SK-N-SH (cell line): Measurements from ENCODE around the gene TCF23.

ENCODE experiments used
- CHD2 ChIP-seq: fragments of 150-350 bp; IDR thresholded peaks from 2 replicates; pipeline ENCODE4 v1.6.1; 2018; ENCODE audit warnings: low read length; ENCODE audit not compliant: partially characterized antibody
- FOXM1 ChIP-seq: IDR thresholded peaks from 2 replicates; pipeline ENCODE4 v1.4.0; 2012; ENCODE audit warnings: low read depth, mild to moderate bottlenecking
- GABPA ChIP-seq: IDR thresholded peaks from 2 replicates; pipeline ENCODE4 v1.4.0; 2012; ENCODE audit warnings: low read depth, mild to moderate bottlenecking
- JUND ChIP-seq: IDR thresholded peaks from 2 replicates; pipeline ENCODE4 v1.4.0; 2012
- POLR2AphosphoS5 ChIP-seq: IDR thresholded peaks from 2 replicates; pipeline ENCODE4 v1.6.1; 2012; ENCODE audit warnings: low read depth, low read length
- RAD21 ChIP-seq: IDR thresholded peaks from 2 replicates; pipeline ENCODE4 v1.6.1; 2012; ENCODE audit warnings: mild to moderate bottlenecking, low read length
- SMC3 ChIP-seq: IDR thresholded peaks from 2 replicates; pipeline ENCODE4 v1.6.1; 2012; ENCODE audit warnings: low read depth, low read length, improper control_type of control experiment
- TAF1 ChIP-seq: IDR thresholded peaks from 2 replicates; pipeline ENCODE4 v1.6.1; 2012; ENCODE audit warnings: low read depth, mild to moderate bottlenecking, low read length, moderate library complexity, borderline replicate concordance
- TEAD4 ChIP-seq: IDR thresholded peaks from 2 replicates; pipeline ENCODE4 v1.4.0; 2012; ENCODE audit warnings: mild to moderate bottlenecking, borderline replicate concordance; ENCODE audit not compliant: insufficient read depth
- YY1 ChIP-seq: IDR thresholded peaks from 2 replicates; pipeline ENCODE4 v1.4.0; 2012; ENCODE audit warnings: low read depth, mild to moderate bottlenecking
- TF ChIP-seq, protein P1 (sequence below): fragments of 200-600 bp; sonication (generic); IDR thresholded peaks from 2 replicates; pipeline ENCODE4 v1.6.1; 2017; ENCODE audit warnings: antibody characterized with exemption, mild to moderate bottlenecking, moderate library complexity
- TF ChIP-seq, protein P2 (sequence below): IDR thresholded peaks from 2 replicates; pipeline ENCODE4 v1.4.0; 2012; ENCODE audit warnings: low read depth, borderline replicate concordance
- TF ChIP-seq, protein P3 (sequence below): IDR thresholded peaks from 2 replicates; pipeline ENCODE4 v1.4.0; 2012; ENCODE audit warnings: low read depth
- TF ChIP-seq, protein P4 (sequence below): IDR thresholded peaks from 2 replicates; pipeline ENCODE4 v1.6.1; 2012; ENCODE audit warnings: mild to moderate bottlenecking, low read depth, low read length, moderate library complexity

DNA sequence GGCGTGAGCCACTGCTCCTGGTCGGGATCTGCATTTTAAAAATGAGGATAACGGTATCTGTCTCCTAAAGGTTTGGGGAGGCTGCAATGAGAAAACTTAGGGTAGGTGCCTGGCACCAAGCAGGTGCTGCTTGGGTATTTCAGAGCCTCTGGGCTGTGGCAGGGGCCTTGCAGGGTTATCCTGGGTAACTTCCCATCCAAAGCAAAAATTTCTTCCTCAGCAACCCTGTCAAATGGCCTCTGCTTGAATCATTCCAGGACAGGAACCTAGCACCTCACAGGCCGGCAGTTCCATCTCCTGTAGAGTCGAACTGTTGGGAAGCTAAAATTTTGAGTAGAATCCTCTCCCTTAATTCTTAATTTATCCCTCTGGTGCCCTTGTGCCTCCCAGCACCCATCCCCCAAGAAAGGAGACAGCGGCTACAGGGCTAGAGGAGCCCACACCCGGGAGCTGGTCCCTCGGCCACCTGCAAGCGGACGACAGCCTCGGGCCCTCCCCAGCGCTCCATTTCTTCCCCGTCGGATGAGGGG lies 30.7 kb upstream of the TCF23 start:
- TF ChIP-seq POLR2AphosphoS5 (no peak), SMC3 (no peak), JUND (no peak), FOXM1 (no peak), CHD2 (no peak), TEAD4 (no peak), YY1 (no peak), RAD21 (no peak), GABPA (no peak), TAF1 (no peak)
- TF ChIP-seq, protein P1, sequence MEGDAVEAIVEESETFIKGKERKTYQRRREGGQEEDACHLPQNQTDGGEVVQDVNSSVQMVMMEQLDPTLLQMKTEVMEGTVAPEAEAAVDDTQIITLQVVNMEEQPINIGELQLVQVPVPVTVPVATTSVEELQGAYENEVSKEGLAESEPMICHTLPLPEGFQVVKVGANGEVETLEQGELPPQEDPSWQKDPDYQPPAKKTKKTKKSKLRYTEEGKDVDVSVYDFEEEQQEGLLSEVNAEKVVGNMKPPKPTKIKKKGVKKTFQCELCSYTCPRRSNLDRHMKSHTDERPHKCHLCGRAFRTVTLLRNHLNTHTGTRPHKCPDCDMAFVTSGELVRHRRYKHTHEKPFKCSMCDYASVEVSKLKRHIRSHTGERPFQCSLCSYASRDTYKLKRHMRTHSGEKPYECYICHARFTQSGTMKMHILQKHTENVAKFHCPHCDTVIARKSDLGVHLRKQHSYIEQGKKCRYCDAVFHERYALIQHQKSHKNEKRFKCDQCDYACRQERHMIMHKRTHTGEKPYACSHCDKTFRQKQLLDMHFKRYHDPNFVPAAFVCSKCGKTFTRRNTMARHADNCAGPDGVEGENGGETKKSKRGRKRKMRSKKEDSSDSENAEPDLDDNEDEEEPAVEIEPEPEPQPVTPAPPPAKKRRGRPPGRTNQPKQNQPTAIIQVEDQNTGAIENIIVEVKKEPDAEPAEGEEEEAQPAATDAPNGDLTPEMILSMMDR, result no peak
- TF ChIP-seq, protein P2, sequence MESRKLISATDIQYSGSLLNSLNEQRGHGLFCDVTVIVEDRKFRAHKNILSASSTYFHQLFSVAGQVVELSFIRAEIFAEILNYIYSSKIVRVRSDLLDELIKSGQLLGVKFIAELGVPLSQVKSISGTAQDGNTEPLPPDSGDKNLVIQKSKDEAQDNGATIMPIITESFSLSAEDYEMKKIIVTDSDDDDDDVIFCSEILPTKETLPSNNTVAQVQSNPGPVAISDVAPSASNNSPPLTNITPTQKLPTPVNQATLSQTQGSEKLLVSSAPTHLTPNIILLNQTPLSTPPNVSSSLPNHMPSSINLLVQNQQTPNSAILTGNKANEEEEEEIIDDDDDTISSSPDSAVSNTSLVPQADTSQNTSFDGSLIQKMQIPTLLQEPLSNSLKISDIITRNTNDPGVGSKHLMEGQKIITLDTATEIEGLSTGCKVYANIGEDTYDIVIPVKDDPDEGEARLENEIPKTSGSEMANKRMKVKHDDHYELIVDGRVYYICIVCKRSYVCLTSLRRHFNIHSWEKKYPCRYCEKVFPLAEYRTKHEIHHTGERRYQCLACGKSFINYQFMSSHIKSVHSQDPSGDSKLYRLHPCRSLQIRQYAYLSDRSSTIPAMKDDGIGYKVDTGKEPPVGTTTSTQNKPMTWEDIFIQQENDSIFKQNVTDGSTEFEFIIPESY, result no peak
- TF ChIP-seq, protein P3, sequence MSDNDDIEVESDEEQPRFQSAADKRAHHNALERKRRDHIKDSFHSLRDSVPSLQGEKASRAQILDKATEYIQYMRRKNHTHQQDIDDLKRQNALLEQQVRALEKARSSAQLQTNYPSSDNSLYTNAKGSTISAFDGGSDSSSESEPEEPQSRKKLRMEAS, result no peak
- TF ChIP-seq, protein P4, sequence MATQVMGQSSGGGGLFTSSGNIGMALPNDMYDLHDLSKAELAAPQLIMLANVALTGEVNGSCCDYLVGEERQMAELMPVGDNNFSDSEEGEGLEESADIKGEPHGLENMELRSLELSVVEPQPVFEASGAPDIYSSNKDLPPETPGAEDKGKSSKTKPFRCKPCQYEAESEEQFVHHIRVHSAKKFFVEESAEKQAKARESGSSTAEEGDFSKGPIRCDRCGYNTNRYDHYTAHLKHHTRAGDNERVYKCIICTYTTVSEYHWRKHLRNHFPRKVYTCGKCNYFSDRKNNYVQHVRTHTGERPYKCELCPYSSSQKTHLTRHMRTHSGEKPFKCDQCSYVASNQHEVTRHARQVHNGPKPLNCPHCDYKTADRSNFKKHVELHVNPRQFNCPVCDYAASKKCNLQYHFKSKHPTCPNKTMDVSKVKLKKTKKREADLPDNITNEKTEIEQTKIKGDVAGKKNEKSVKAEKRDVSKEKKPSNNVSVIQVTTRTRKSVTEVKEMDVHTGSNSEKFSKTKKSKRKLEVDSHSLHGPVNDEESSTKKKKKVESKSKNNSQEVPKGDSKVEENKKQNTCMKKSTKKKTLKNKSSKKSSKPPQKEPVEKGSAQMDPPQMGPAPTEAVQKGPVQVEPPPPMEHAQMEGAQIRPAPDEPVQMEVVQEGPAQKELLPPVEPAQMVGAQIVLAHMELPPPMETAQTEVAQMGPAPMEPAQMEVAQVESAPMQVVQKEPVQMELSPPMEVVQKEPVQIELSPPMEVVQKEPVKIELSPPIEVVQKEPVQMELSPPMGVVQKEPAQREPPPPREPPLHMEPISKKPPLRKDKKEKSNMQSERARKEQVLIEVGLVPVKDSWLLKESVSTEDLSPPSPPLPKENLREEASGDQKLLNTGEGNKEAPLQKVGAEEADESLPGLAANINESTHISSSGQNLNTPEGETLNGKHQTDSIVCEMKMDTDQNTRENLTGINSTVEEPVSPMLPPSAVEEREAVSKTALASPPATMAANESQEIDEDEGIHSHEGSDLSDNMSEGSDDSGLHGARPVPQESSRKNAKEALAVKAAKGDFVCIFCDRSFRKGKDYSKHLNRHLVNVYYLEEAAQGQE, result no peak
